D721Med (cell line): ENCODE measurements around the gene ABCG2.
"Not testable (repeated sequence)": the region's sequence is repeated elsewhere in the genome, so short reads cannot be mapped to it uniquely, and the experiment has no call there.

Source experiments
- DNase-seq: peaks from one replicate; pipeline ENCODE4 v3.0.0; 2011; ENCODE audit warnings: low spot score; ENCODE audit not compliant: insufficient read length
- FAIRE-seq: peaks from 2 replicates; lab custom pipeline; 2011; peaks lifted over from hg19 to GRCh38; lab: Jason Lieb, UNC
- CTCF ChIP-seq: IDR thresholded peaks from 2 replicates; pipeline ENCODE4 v1.5.1; 2012; ENCODE audit warnings: mild to moderate bottlenecking, control low read depth; ENCODE audit not compliant: insufficient read depth; ENCODE audit errors: missing control alignments

ABCG2 gene

GRCh38 chr4:88115587-88115986 is 42.9 kb downstream of the ABCG2 start:
- no peak for TF ChIP-seq CTCF
- FAIRE-seq (no peak), DNase-seq (no peak)

- DNase-seq (no peak), FAIRE-seq (no peak)
- no peak for TF ChIP-seq CTCF
Observed at GRCh38 chr4:88112856-88113255, 45.6 kb downstream of the ABCG2 start.

GRCh38 chr4:88110826-88111225 is 47.6 kb downstream of the ABCG2 start:
- FAIRE-seq, result no peak
- TF ChIP-seq CTCF, result no peak
- no peak for DNase-seq

- DNase-seq (no peak), FAIRE-seq (no peak)
- no peak for TF ChIP-seq CTCF
Observed at GRCh38 chr4:88109123-88109881, 49.1 kb downstream of the ABCG2 start.

- no peak for TF ChIP-seq CTCF
- no peak for DNase-seq
- FAIRE-seq, result no peak
Observed at GRCh38 chr4:88108747-88109122, 49.7 kb downstream of the ABCG2 start.

GRCh38 chr4:88108108-88108465 is 50.4 kb downstream of the ABCG2 start:
- not testable (repeated sequence) for DNase-seq, FAIRE-seq

GRCh38 chr4:88107406-88108107 is 50.9 kb downstream of the ABCG2 start:
- TF ChIP-seq CTCF, result no peak
- DNase-seq (no peak), FAIRE-seq (no peak)
